Measurements from ENCODE around the gene NCOA7. TPM values are rescaled to one million over a fixed set of nuclear protein-coding genes. Genes with fewer than 3 reads are reported as not detected.

The NCOA7 gene
- total RNA-seq, 2 donors from 2014 or later, result 11.4 to 15.2 TPM

GRCh38 chr6:125794342-125795137 lies 3.8 kb downstream of the NCOA7 start:
- 96 to 98% methylated on average over 4 to 5 of the region's 5 CpGs for WGBS, 2 experiments (ENCODE audit: insufficient coverage in 1 of 2, insufficient read length in 1 of 2)
- H3K4me1 Mint-ChIP-seq, result peaks cover 9% of the 10 kb centered on the region
- no peaks in the 10 kb centered on the region for H3K27me3 ChIP-seq (ENCODE audit: control insufficient read depth, insufficient read depth, low read length, poor library complexity, severe bottlenecking)
- H3K9me3 ChIP-seq (ENCODE audit: control insufficient read depth, low read length), result no peaks in the 10 kb centered on the region
- no peak overlapping the region for H3K27ac ChIP-seq (ENCODE audit: low read depth, low read length)
- no peaks in the 10 kb centered on the region for H3K36me3 ChIP-seq (ENCODE audit: control insufficient read depth, insufficient read depth, low read length)
- H3K27ac Mint-ChIP-seq, result no peak overlapping the region
- H3K4me1 ChIP-seq (ENCODE audit: control insufficient read depth, insufficient read depth, low read length), result peaks cover 7% of the 10 kb centered on the region
- no peaks in the 10 kb centered on the region for H3K9me3 Mint-ChIP-seq
- no peak overlapping the region for H3K4me3 Mint-ChIP-seq
- H3K4me3 ChIP-seq (ENCODE audit: low read length), result no peak overlapping the region
- no peak for DNase-seq
- no peaks in the 10 kb centered on the region for H3K36me3 Mint-ChIP-seq (ENCODE audit: low read depth)
- H3K9ac ChIP-seq (ENCODE audit: extremely low read depth, low read length, poor library complexity, severe bottlenecking), result no peak overlapping the region
- H3K27me3 Mint-ChIP-seq (ENCODE audit: insufficient read depth), result peaks cover 8% of the 10 kb centered on the region
- TF ChIP-seq, protein P1, sequence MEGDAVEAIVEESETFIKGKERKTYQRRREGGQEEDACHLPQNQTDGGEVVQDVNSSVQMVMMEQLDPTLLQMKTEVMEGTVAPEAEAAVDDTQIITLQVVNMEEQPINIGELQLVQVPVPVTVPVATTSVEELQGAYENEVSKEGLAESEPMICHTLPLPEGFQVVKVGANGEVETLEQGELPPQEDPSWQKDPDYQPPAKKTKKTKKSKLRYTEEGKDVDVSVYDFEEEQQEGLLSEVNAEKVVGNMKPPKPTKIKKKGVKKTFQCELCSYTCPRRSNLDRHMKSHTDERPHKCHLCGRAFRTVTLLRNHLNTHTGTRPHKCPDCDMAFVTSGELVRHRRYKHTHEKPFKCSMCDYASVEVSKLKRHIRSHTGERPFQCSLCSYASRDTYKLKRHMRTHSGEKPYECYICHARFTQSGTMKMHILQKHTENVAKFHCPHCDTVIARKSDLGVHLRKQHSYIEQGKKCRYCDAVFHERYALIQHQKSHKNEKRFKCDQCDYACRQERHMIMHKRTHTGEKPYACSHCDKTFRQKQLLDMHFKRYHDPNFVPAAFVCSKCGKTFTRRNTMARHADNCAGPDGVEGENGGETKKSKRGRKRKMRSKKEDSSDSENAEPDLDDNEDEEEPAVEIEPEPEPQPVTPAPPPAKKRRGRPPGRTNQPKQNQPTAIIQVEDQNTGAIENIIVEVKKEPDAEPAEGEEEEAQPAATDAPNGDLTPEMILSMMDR (conservative IDR thresholded peaks at IDR 0.05), result no peak

GRCh38 chr6:125795301-125795700 lies 4.5 kb downstream of the NCOA7 start:
- no peak overlapping the region for H3K27ac Mint-ChIP-seq
- 100% methylated on average over 1 of the region's 1 CpG; no CpG with 5 or more reads in 1 of the 2 experiments for WGBS, 2 experiments (ENCODE audit: insufficient coverage in 1 of 2, insufficient read length in 1 of 2)

GRCh38 chr6:125797120-125797885 lies 6.5 kb downstream of the NCOA7 start:
- H3K27me3 ChIP-seq (ENCODE audit: control insufficient read depth, insufficient read depth, low read length, poor library complexity, severe bottlenecking), result no peaks in the 10 kb centered on the region
- no peaks in the 10 kb centered on the region for H3K9me3 ChIP-seq (ENCODE audit: control insufficient read depth, low read length)
- no peak overlapping the region for H3K27ac Mint-ChIP-seq
- H3K4me3 Mint-ChIP-seq, result no peak overlapping the region
- WGBS, 2 experiments (ENCODE audit: insufficient coverage in 1 of 2, insufficient read length in 1 of 2), result 87 to 90% methylated on average over 3 of the region's 3 CpGs
- H3K9me3 Mint-ChIP-seq, result no peaks in the 10 kb centered on the region
- no peaks in the 10 kb centered on the region for H3K4me1 ChIP-seq (ENCODE audit: control insufficient read depth, insufficient read depth, low read length)
- TF ChIP-seq, protein P1 (conservative IDR thresholded peaks at IDR 0.05), result no peak
- no peak overlapping the region for H3K27ac ChIP-seq (ENCODE audit: low read depth, low read length)
- no peaks in the 10 kb centered on the region for H3K36me3 Mint-ChIP-seq (ENCODE audit: low read depth)
- H3K4me1 Mint-ChIP-seq, result peaks cover 2% of the 10 kb centered on the region
- peaks cover 3% of the 10 kb centered on the region for H3K27me3 Mint-ChIP-seq (ENCODE audit: insufficient read depth)
- DNase-seq, result no peak
- no peaks in the 10 kb centered on the region for H3K36me3 ChIP-seq (ENCODE audit: control insufficient read depth, insufficient read depth, low read length)
- H3K9ac ChIP-seq (ENCODE audit: extremely low read depth, low read length, poor library complexity, severe bottlenecking), result no peak overlapping the region
- H3K4me3 ChIP-seq (ENCODE audit: low read length), result no peak overlapping the region

More at GRCh38 chr6:125795301-125795700, 4.5 kb downstream of the NCOA7 start:
- DNase-seq, result no peak
- Histone ChIP-seq H3K27ac (ENCODE audit: low read depth, low read length) (no peak overlapping the region), H3K4me1 (ENCODE audit: control insufficient read depth, insufficient read depth, low read length) (peaks cover 2% of the 10 kb centered on the region), H3K9ac (ENCODE audit: extremely low read depth, low read length, poor library complexity, severe bottlenecking) (no peak overlapping the region), H3K9me3 (ENCODE audit: control insufficient read depth, low read length) (no peaks in the 10 kb centered on the region), H3K4me3 (ENCODE audit: low read length) (no peak overlapping the region), H3K27me3 (ENCODE audit: control insufficient read depth, insufficient read depth, low read length, poor library complexity, severe bottlenecking) (no peaks in the 10 kb centered on the region), H3K36me3 (ENCODE audit: control insufficient read depth, insufficient read depth, low read length) (no peaks in the 10 kb centered on the region)
- Mint-ChIP-seq H3K27me3 (ENCODE audit: insufficient read depth) (peaks cover 8% of the 10 kb centered on the region), H3K36me3 (ENCODE audit: low read depth) (no peaks in the 10 kb centered on the region), H3K4me1 (peaks cover 2% of the 10 kb centered on the region), H3K9me3 (no peaks in the 10 kb centered on the region), H3K4me3 (no peak overlapping the region)
- TF ChIP-seq, protein P1 (conservative IDR thresholded peaks at IDR 0.05), result no peak
